Fibroblast of the conjunctiva (primary cell): Measurements from ENCODE around the gene AKAP8L.

Source experiments
- DNase-seq: peaks from one replicate; pipeline ENCODE4 v3.0.0-alpha.2; 2010; ENCODE audit warnings: low read depth

AKAP8L gene

GRCh38 chr19:15418579-15419412 is at the start of gene AKAP8L:
TSS of gene AKAP8L (minus strand) at chr19:15418988. CDS start at chr19:15418923, 65 bp downstream.
- peak; percentile 100 for DNase-seq

GRCh38 chr19:15467734-15468214 is 49.0 kb upstream of the AKAP8L start:
- DNase-seq: no peak

GRCh38 chr19:15466851-15467733 is 48.3 kb upstream of the AKAP8L start:
- DNase-seq: no peak

GRCh38 chr19:15464394-15465385 is 45.9 kb upstream of the AKAP8L start, which contains the start of gene RASAL3:
TSS of gene RASAL3 (minus strand) at chr19:15464544. CDS start at chr19:15464358, 186 bp downstream.
- no peak for DNase-seq

GRCh38 chr19:15463861-15464371 is 45.1 kb upstream of the AKAP8L start:
- DNase-seq: no peak

- DNase-seq: no peak
Measured at GRCh38 chr19:15461694-15462093, 42.9 kb upstream of the AKAP8L start.

GRCh38 chr19:15457701-15458484 is 39.1 kb upstream of the AKAP8L start:
- no peak for DNase-seq

GRCh38 chr19:15456871-15457700 is 38.3 kb upstream of the AKAP8L start:
- DNase-seq: no peak

GRCh38 chr19:15456441-15456840 is 37.7 kb upstream of the AKAP8L start:
- no peak for DNase-seq

- no peak for DNase-seq
Measured at GRCh38 chr19:15455996-15456395, 37.2 kb upstream of the AKAP8L start.

GRCh38 chr19:15453906-15454860 is 35.4 kb upstream of the AKAP8L start:
- DNase-seq: no peak

GRCh38 chr19:15453091-15453578 is 34.3 kb upstream of the AKAP8L start:
- DNase-seq: no peak

- DNase-seq: peak; percentile 73
Measured at GRCh38 chr19:15452111-15453047, 33.6 kb upstream of the AKAP8L start.

GRCh38 chr19:15450528-15450890 is 31.7 kb upstream of the AKAP8L start:
- DNase-seq: no peak

GRCh38 chr19:15449620-15450527 is 31.1 kb upstream of the AKAP8L start, which contains the start of gene WIZ:
TSS of gene WIZ (minus strand) at chr19:15449956. CDS start at chr19:15448307, 1,649 bp downstream.
- DNase-seq: peak; percentile 36
